GM12801 (cell line): Measurements from ENCODE around the gene NBAS.

Experiments used
- TF ChIP-seq, protein P1 (sequence below): IDR thresholded peaks from one replicate; pipeline ENCODE4 v1.5.1; 2011; ENCODE audit warnings: control low read depth; ENCODE audit not compliant: insufficient read length; ENCODE audit errors: extremely low read depth

NBAS gene

DNA sequence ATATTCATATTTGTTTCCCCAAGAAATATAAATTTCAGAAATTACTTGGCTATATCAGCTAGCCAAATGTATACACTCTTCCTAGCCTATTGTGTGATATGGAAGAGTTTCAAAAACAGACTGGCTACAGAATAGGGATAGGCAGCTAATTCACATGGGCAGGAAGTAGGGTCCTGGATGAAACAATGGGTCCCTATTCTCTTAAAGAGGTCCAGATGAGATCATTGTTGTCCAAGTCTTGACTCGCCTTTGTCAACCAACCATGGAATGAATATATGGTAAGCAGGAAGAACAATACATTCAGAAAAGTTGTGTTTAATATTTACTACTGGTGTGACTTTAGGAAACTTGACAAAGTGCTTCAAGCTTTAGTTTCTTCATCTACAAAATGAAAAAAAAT is 319.9 kb downstream of the NBAS start:
- TF ChIP-seq, protein P1, sequence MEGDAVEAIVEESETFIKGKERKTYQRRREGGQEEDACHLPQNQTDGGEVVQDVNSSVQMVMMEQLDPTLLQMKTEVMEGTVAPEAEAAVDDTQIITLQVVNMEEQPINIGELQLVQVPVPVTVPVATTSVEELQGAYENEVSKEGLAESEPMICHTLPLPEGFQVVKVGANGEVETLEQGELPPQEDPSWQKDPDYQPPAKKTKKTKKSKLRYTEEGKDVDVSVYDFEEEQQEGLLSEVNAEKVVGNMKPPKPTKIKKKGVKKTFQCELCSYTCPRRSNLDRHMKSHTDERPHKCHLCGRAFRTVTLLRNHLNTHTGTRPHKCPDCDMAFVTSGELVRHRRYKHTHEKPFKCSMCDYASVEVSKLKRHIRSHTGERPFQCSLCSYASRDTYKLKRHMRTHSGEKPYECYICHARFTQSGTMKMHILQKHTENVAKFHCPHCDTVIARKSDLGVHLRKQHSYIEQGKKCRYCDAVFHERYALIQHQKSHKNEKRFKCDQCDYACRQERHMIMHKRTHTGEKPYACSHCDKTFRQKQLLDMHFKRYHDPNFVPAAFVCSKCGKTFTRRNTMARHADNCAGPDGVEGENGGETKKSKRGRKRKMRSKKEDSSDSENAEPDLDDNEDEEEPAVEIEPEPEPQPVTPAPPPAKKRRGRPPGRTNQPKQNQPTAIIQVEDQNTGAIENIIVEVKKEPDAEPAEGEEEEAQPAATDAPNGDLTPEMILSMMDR = no peak

DNA sequence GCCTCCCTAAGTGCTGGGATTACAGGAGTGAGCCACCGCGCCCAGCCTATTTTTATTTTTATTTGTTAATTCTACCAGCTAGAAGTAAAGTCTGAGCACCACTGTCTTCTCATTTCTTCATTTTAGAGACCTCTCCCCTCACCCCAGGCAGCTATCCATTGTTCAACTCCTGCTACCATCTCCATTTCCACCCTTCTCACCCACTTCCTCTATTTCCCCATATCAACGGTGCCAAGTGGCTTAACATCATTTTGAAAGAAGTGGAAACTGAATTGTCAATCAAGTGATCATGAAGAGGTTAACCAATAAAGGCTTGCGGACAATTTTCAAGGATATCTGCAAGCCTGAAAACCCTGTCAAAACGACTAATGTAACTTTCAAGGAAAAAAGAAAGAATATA is 323.1 kb downstream of the NBAS start:
- TF ChIP-seq, protein P1 = no peak

DNA sequence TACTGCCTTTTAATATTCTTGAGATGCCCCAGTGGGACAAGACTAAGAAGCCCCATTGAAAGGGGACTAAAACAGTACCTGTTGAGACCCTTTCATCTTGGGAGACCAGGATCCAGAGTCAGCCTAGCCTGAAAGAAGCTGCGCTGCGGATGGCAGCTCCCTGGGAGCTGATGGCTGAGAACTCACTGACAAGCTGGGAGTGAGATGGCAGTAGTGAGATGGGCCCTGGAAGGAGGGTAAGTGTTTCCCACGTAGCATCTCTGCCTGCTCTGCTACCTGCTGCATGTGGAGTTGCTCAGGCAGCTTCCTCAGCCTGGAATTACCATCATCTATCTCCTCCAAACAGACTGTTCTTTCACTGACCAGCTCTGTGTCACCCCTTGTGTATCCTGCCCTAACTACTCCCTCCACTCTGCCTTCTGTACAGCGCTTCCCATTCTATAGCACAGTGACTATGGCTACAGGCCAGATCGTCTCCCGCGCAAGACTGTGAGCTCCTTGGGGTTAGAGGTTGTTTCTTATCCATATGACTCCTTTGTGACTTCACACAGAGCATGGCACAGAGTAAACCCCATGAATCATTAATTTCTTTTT is 330.4 kb downstream of the NBAS start:
- TF ChIP-seq, protein P1 = no peak

- TF ChIP-seq, protein P1 = no peak
Measured at GRCh38 chr2:15226661-15227060, 334.5 kb downstream of the NBAS start.

DNA sequence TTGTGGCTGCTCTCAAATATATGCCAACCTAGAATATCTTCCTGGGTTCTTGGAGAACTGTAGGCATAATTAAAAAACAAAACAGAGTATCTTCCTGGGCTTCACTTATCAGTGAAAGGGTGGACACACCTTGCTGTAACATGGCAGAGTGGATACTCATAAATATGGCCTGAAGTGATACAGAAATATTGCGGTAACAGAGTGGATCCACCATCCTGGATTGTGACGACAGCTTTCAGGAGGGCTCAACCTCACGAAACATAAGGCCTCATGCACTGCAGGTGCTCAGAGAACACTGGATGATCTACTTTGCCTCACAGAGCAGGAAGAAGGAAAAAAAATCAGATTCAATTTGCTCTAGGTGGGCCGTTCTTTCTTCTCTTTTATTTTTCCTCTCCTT is 336.0 kb downstream of the NBAS start:
- TF ChIP-seq, protein P1 = no peak

GRCh38 chr2:15224641-15225040 is 336.5 kb downstream of the NBAS start:
- TF ChIP-seq, protein P1 = no peak

- TF ChIP-seq, protein P1 = no peak
Measured at GRCh38 chr2:15223887-15224286, 337.2 kb downstream of the NBAS start.
